Measurements from ENCODE around the gene CNOT8.

CNOT8 gene

DNA sequence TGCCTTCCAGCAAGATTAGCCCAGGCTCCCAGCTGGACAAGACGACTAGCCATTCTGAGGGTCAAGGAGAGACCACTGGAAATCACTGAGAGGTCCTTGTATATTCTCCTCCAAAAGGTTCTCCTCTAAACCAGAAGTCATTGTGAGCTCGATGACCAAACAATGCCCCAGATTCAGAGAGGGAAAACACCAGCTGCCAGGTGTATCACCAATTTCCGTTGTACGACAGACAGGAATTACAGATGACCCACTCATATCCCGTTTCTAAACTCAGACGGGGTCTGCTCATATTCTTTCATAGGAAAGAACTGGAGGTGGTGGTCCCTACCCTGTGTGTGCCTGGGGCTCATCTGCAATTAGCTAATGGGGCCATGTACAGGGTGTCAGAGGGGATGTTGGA, 22.2 kb upstream of the CNOT8 start:
- Histone ChIP-seq H3K27me3 (ENCODE audit: control insufficient read depth, insufficient read depth, low read length) (no peaks in the 10 kb centered on the region), H3K4me3 (ENCODE audit: low read length) (no peak overlapping the region), H3K4me2 (ENCODE audit: low read length) (no peak overlapping the region), H3K4me1 (ENCODE audit: control insufficient read depth, insufficient read depth, low read length) (peaks cover 17% of the 10 kb centered on the region), H3K36me3 (ENCODE audit: insufficient read depth, low read length) (peaks cover 21% of the 10 kb centered on the region), H3K9ac (ENCODE audit: low read depth, low read length) (no peak overlapping the region), H3K9me3 (replicated peaks; ENCODE audit: low read length) (no peaks in the 10 kb centered on the region)

- H3K36me3 ChIP-seq (ENCODE audit: insufficient read depth, low read length), result peaks cover 15% of the 10 kb centered on the region
- no peaks in the 10 kb centered on the region for H3K9me3 ChIP-seq (replicated peaks; ENCODE audit: low read length)
- no peak overlapping the region for H3K4me2 ChIP-seq (ENCODE audit: low read length)
- H3K4me1 ChIP-seq (ENCODE audit: control insufficient read depth, insufficient read depth, low read length), result peaks cover 17% of the 10 kb centered on the region
- no peak overlapping the region for H3K4me3 ChIP-seq (ENCODE audit: low read length)
- H3K27me3 ChIP-seq (ENCODE audit: control insufficient read depth, insufficient read depth, low read length), result no peaks in the 10 kb centered on the region
- H3K9ac ChIP-seq (ENCODE audit: low read depth, low read length), result no peak overlapping the region
Measured at GRCh38 chr5:154837009-154837901, 21.2 kb upstream of the CNOT8 start.

GRCh38 chr5:154840435-154841272, 17.8 kb upstream of the CNOT8 start:
- no peaks in the 10 kb centered on the region for H3K9me3 ChIP-seq (replicated peaks; ENCODE audit: low read length)
- peaks cover 10% of the 10 kb centered on the region for H3K36me3 ChIP-seq (ENCODE audit: insufficient read depth, low read length)
- H3K27me3 ChIP-seq (ENCODE audit: control insufficient read depth, insufficient read depth, low read length), result no peaks in the 10 kb centered on the region
- no peak overlapping the region for H3K9ac ChIP-seq (ENCODE audit: low read depth, low read length)
- H3K4me1 ChIP-seq (ENCODE audit: control insufficient read depth, insufficient read depth, low read length), result peaks cover 6% of the 10 kb centered on the region
- no peak overlapping the region for H3K4me2 ChIP-seq (ENCODE audit: low read length)
- no peak overlapping the region for H3K4me3 ChIP-seq (ENCODE audit: low read length)

GRCh38 chr5:154841273-154841661, 17.2 kb upstream of the CNOT8 start:
- Histone ChIP-seq H3K9me3 (replicated peaks; ENCODE audit: low read length) (no peaks in the 10 kb centered on the region), H3K4me1 (ENCODE audit: control insufficient read depth, insufficient read depth, low read length) (peaks cover under 1% of the 10 kb centered on the region), H3K4me2 (ENCODE audit: low read length) (no peak overlapping the region), H3K4me3 (ENCODE audit: low read length) (no peak overlapping the region), H3K27me3 (ENCODE audit: control insufficient read depth, insufficient read depth, low read length) (no peaks in the 10 kb centered on the region), H3K9ac (ENCODE audit: low read depth, low read length) (no peak overlapping the region), H3K36me3 (ENCODE audit: insufficient read depth, low read length) (peaks cover 7% of the 10 kb centered on the region)

GRCh38 chr5:154842689-154843530, 15.5 kb upstream of the CNOT8 start:
- Histone ChIP-seq H3K36me3 (ENCODE audit: insufficient read depth, low read length) (peaks cover 1% of the 10 kb centered on the region), H3K9ac (ENCODE audit: low read depth, low read length) (no peak overlapping the region), H3K4me1 (ENCODE audit: control insufficient read depth, insufficient read depth, low read length) (no peaks in the 10 kb centered on the region), H3K27me3 (ENCODE audit: control insufficient read depth, insufficient read depth, low read length) (no peaks in the 10 kb centered on the region), H3K4me3 (ENCODE audit: low read length) (no peak overlapping the region), H3K4me2 (ENCODE audit: low read length) (no peak overlapping the region), H3K9me3 (replicated peaks; ENCODE audit: low read length) (no peaks in the 10 kb centered on the region)

DNA sequence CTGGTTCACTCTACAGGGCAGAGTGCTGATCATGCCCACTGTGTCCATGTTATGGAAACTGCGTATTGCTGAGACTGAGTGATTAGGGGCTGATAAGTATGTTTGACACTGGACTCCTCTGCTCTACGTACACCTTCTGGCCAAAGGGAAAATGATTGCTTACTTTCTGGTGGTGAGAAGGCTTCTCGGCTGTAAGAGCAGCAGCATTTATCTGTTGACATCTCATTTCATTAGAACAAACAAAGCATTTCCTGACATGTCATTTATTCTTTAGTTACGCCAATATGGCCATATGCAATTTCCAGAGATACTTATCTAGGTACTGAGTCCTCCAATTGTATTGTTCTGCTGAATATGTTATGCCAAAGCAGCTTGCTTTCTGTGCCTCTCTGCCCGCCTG, 13.6 kb upstream of the CNOT8 start:
- no peak overlapping the region for H3K4me3 ChIP-seq (ENCODE audit: low read length)
- H3K36me3 ChIP-seq (ENCODE audit: insufficient read depth, low read length), result no peaks in the 10 kb centered on the region
- H3K27me3 ChIP-seq (ENCODE audit: control insufficient read depth, insufficient read depth, low read length), result no peaks in the 10 kb centered on the region
- no peak overlapping the region for H3K4me2 ChIP-seq (ENCODE audit: low read length)
- no peak overlapping the region for H3K9ac ChIP-seq (ENCODE audit: low read depth, low read length)
- no peaks in the 10 kb centered on the region for H3K9me3 ChIP-seq (replicated peaks; ENCODE audit: low read length)
- peaks cover 6% of the 10 kb centered on the region for H3K4me1 ChIP-seq (ENCODE audit: control insufficient read depth, insufficient read depth, low read length)

- H3K27me3 ChIP-seq (ENCODE audit: control insufficient read depth, insufficient read depth, low read length), result no peaks in the 10 kb centered on the region
Measured at GRCh38 chr5:154849264-154849785, 9.1 kb upstream of the CNOT8 start.

GRCh38 chr5:154849791-154850201, 8.6 kb upstream of the CNOT8 start:
- peak overlapping the region; percentile 72 for H3K4me3 ChIP-seq (ENCODE audit: low read length)
- H3K27me3 ChIP-seq (ENCODE audit: control insufficient read depth, insufficient read depth, low read length), result no peaks in the 10 kb centered on the region
- peak overlapping the region; percentile 52 for H3K9ac ChIP-seq (ENCODE audit: low read depth, low read length)
- peak overlapping the region; percentile 88 for H3K4me2 ChIP-seq (ENCODE audit: low read length)
- no peaks in the 10 kb centered on the region for H3K9me3 ChIP-seq (replicated peaks; ENCODE audit: low read length)
- H3K4me1 ChIP-seq (ENCODE audit: control insufficient read depth, insufficient read depth, low read length), result peaks cover 18% of the 10 kb centered on the region
- no peaks in the 10 kb centered on the region for H3K36me3 ChIP-seq (ENCODE audit: insufficient read depth, low read length)

More at GRCh38 chr5:154849264-154849785, 9.1 kb upstream of the CNOT8 start:
- H3K9ac ChIP-seq (ENCODE audit: low read depth, low read length), result no peak overlapping the region
- peak overlapping the region; percentile 72 for H3K4me3 ChIP-seq (ENCODE audit: low read length)
- H3K36me3 ChIP-seq (ENCODE audit: insufficient read depth, low read length), result no peaks in the 10 kb centered on the region
- peaks cover 18% of the 10 kb centered on the region for H3K4me1 ChIP-seq (ENCODE audit: control insufficient read depth, insufficient read depth, low read length)
- H3K4me2 ChIP-seq (ENCODE audit: low read length), result peak overlapping the region; percentile 88
- H3K9me3 ChIP-seq (replicated peaks; ENCODE audit: low read length), result no peaks in the 10 kb centered on the region

- H3K9me3 ChIP-seq (replicated peaks; ENCODE audit: low read length), result no peaks in the 10 kb centered on the region
- peaks cover 18% of the 10 kb centered on the region for H3K4me1 ChIP-seq (ENCODE audit: control insufficient read depth, insufficient read depth, low read length)
- H3K4me3 ChIP-seq (ENCODE audit: low read length), result peak within 1 kb of the TSS; percentile 72
- H3K9ac ChIP-seq (ENCODE audit: low read depth, low read length), result peak within 1 kb of the TSS; percentile 63
- no peaks in the 10 kb centered on the region for H3K27me3 ChIP-seq (ENCODE audit: control insufficient read depth, insufficient read depth, low read length)
- H3K36me3 ChIP-seq (ENCODE audit: insufficient read depth, low read length), result no peaks in the 10 kb centered on the region
- peak within 1 kb of the TSS; percentile 88 for H3K4me2 ChIP-seq (ENCODE audit: low read length)
Measured at GRCh38 chr5:154850255-154851062, 8.0 kb upstream of the CNOT8 start, which contains the start of gene FAXDC2. TSS of gene FAXDC2 (minus strand) at chr5:154850603. CDS start at chr5:154838178, 12,425 bp downstream.

DNA sequence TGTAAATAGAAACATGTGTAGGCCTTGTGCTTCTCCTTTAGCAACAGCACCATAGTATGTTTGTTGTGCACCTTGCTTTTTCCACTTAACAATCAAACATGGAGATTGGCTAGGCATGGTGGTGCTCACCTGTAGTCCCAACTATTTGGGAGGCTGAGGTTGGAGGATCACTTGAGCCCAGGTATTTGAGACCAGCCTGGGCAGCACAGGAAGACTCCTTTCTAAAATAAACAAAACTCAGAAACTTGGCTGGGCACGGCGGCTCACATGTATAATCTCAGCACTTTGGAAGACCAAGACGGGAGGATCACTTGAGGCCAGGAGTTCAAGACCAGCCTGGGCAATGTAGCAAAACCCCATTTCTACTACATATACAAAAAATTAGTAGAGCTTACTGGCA, 7.1 kb upstream of the CNOT8 start:
- no peaks in the 10 kb centered on the region for H3K9me3 ChIP-seq (replicated peaks; ENCODE audit: low read length)
- H3K4me2 ChIP-seq (ENCODE audit: low read length), result peak overlapping the region; percentile 88
- no peak overlapping the region for H3K4me3 ChIP-seq (ENCODE audit: low read length)
- H3K9ac ChIP-seq (ENCODE audit: low read depth, low read length), result no peak overlapping the region
- H3K27me3 ChIP-seq (ENCODE audit: control insufficient read depth, insufficient read depth, low read length), result no peaks in the 10 kb centered on the region
- no peaks in the 10 kb centered on the region for H3K36me3 ChIP-seq (ENCODE audit: insufficient read depth, low read length)
- H3K4me1 ChIP-seq (ENCODE audit: control insufficient read depth, insufficient read depth, low read length), result peaks cover 18% of the 10 kb centered on the region

Data from skeletal muscle satellite cell (primary cell).